Fibroblast of lung (primary cell): ENCODE results near the gene RABEPK. TPM values are rescaled to one million over a fixed set of nuclear protein-coding genes. Genes with fewer than 3 reads are reported as not detected.
"Not testable (repeated sequence)": the region's sequence is repeated elsewhere in the genome, so short reads cannot be mapped to it uniquely, and the experiment has no call there.

ENCODE experiments used
- DNase-seq, 2 donors: peaks; one replicate each; pipeline versions ENCODE4 v3.0.0 to v3.0.0-alpha.2; 2010; ENCODE audit warnings: low read depth in 2 of 2
- H2AFZ ChIP-seq: 2 replicates; pipeline ENCODE4 v1.5.1; 2012; ENCODE audit warnings: low read length, control low read depth, inconsistent platforms
- H3K27ac ChIP-seq: 2 replicates; pipeline ENCODE4 v1.5.1; 2011; ENCODE audit warnings: low read length, control low read depth; ENCODE audit not compliant: insufficient read depth
- H3K27me3 ChIP-seq: 2 replicates; pipeline ENCODE4 v1.5.1; 2011; ENCODE audit warnings: mild to moderate bottlenecking, low read length; ENCODE audit not compliant: control insufficient read depth, insufficient read depth
- H3K36me3 ChIP-seq: 2 replicates; pipeline ENCODE4 v1.5.1; 2011; ENCODE audit warnings: low read length; ENCODE audit not compliant: control insufficient read depth, insufficient read depth
- H3K4me1 ChIP-seq: 2 replicates; pipeline ENCODE4 v1.5.1; 2011; ENCODE audit warnings: low read length; ENCODE audit not compliant: control insufficient read depth, insufficient read depth; ENCODE audit errors: extremely low read depth
- H3K4me2 ChIP-seq: 2 replicates; pipeline ENCODE4 v1.5.1; 2011; ENCODE audit warnings: low read length, control low read depth; ENCODE audit not compliant: insufficient read depth; ENCODE audit errors: extremely low read depth
- H3K4me3 ChIP-seq, 4 experiments: fragments of 200-600 bp in 1 of 4; sonication (generic) in 1 of 4; replicated peaks in 1 of 4; 2 replicates each; pipeline ENCODE4 v1.5.1; 2011 to 2016; ENCODE audit warnings: low read length in 4 of 4, low read depth in 3 of 4, mild to moderate bottlenecking in 3 of 4, control low read depth in 2 of 4, inconsistent platforms in 1 of 4, mixed read lengths in 1 of 4; ENCODE audit not compliant: insufficient read depth in 1 of 4; ENCODE audit errors: control extremely low read depth in 1 of 4
- H3K79me2 ChIP-seq: 2 replicates; pipeline ENCODE4 v1.5.1; 2012; ENCODE audit warnings: mild to moderate bottlenecking, low read length, inconsistent platforms; ENCODE audit not compliant: control insufficient read depth, insufficient read depth
- H3K9ac ChIP-seq: 2 replicates; pipeline ENCODE4 v1.5.1; 2011; ENCODE audit warnings: mild to moderate bottlenecking, low read length, control low read depth; ENCODE audit not compliant: insufficient read depth
- H3K9me3 ChIP-seq: 2 replicates; pipeline ENCODE4 v1.5.1; 2012; ENCODE audit warnings: low read depth, low read length; ENCODE audit not compliant: control insufficient read depth, insufficient read depth
- H4K20me1 ChIP-seq: 2 replicates; pipeline ENCODE4 v1.5.1; 2011; ENCODE audit warnings: low read length; ENCODE audit not compliant: control insufficient read depth, insufficient read depth; ENCODE audit errors: extremely low read depth
- EZH2 ChIP-seq: IDR thresholded peaks from 2 replicates; pipeline ENCODE4 v1.5.1; 2012; ENCODE audit warnings: low read length, control low read depth, mild to moderate bottlenecking; ENCODE audit errors: missing control alignments
- polyA plus RNA-seq, 2 donors: library from polyadenylated mRNA; depleted of rRNA in 1 of 2; stranded (reverse) in 1 of 2; unstranded in 1 of 2; fragments of >200 nt; gene quantifications; 2 replicates each; pipeline ENCODE4 v1.2.1, GENCODE V29; 2011 to 2012; ENCODE audit warnings: missing spikeins in 1 of 2
- total RNA-seq: library from RNA; depleted of rRNA; stranded (reverse); fragments of >200 nt; gene quantifications from 2 replicates; pipeline ENCODE4 v1.2.1, GENCODE V29; 2014
- TF ChIP-seq, protein P1 (sequence below), 2 donors: IDR thresholded peaks in 1 of 2; conservative IDR thresholded peaks in 1 of 2; 1 replicate in 1 of 2; 2 replicates in 1 of 2; pipeline ENCODE4 v1.5.1; 2011 to 2012; ENCODE audit warnings: low read length in 2 of 2, control low read depth in 1 of 2, inconsistent platforms in 1 of 2, low read depth in 1 of 2, mild to moderate bottlenecking in 1 of 2

The RABEPK gene
- total and polyA plus RNA-seq, 2 donors (not counting 1 experiment from before 2014, with no cell fraction given) = 29.8 to 37.3 TPM

- Histone ChIP-seq H3K4me1 (peaks cover 3% of the 10 kb centered on the region), H3K79me2 (peaks cover 44% of the 10 kb centered on the region), H3K9ac (peak within 1 kb of the TSS; percentile 88), H3K9me3 (no peaks in the 10 kb centered on the region), H3K36me3 (peaks cover 2% of the 10 kb centered on the region), H3K4me2 (peak within 1 kb of the TSS; percentile 99), H4K20me1 (no peaks in the 10 kb centered on the region), H2AFZ (peak within 1 kb of the TSS; percentile 86), H3K27me3 (no peaks in the 10 kb centered on the region), H3K27ac (peak within 1 kb of the TSS; percentile 82), H3K4me3 (peak within 1 kb of the TSS; percentile 75 to 99 (median 96))
- peak; percentile 76 to 80 for DNase-seq
- no peak for TF ChIP-seq EZH2
- TF ChIP-seq, protein P1, sequence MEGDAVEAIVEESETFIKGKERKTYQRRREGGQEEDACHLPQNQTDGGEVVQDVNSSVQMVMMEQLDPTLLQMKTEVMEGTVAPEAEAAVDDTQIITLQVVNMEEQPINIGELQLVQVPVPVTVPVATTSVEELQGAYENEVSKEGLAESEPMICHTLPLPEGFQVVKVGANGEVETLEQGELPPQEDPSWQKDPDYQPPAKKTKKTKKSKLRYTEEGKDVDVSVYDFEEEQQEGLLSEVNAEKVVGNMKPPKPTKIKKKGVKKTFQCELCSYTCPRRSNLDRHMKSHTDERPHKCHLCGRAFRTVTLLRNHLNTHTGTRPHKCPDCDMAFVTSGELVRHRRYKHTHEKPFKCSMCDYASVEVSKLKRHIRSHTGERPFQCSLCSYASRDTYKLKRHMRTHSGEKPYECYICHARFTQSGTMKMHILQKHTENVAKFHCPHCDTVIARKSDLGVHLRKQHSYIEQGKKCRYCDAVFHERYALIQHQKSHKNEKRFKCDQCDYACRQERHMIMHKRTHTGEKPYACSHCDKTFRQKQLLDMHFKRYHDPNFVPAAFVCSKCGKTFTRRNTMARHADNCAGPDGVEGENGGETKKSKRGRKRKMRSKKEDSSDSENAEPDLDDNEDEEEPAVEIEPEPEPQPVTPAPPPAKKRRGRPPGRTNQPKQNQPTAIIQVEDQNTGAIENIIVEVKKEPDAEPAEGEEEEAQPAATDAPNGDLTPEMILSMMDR (conservative IDR thresholded peaks at IDR 0.05 in 1 of 2, IDR thresholded peaks at IDR 0.05 in 1 of 2; ENCODE audit: low read depth in 1 of 2, low read length in 2 of 2) = peak; percentile 6 to 36
These were observed 61.4 kb downstream of the RABEPK start, which contains the start of gene GAPVD1 for GRCh38 chr9:125261501-125262293. TSS of gene GAPVD1 (plus strand) at chr9:125261826. CDS start at chr9:125298922, 37,096 bp downstream.

GRCh38 chr9:125262294-125262991 is 62.1 kb downstream of the RABEPK start:
- Histone ChIP-seq H3K4me1 (peaks cover 3% of the 10 kb centered on the region), H3K27me3 (no peaks in the 10 kb centered on the region), H4K20me1 (no peaks in the 10 kb centered on the region), H3K27ac (peak overlapping the region; percentile 82), H3K36me3 (peaks cover 2% of the 10 kb centered on the region), H3K79me2 (peaks cover 51% of the 10 kb centered on the region), H3K4me2 (peak overlapping the region; percentile 99), H3K4me3 (peak overlapping the region; percentile 75 to 99 (median 96)), H2AFZ (peak overlapping the region; percentile 67), H3K9ac (peak overlapping the region; percentile 88), H3K9me3 (no peaks in the 10 kb centered on the region)
- DNase-seq = peak in 1 of 2 donors; percentile 25
- TF ChIP-seq EZH2 = no peak
- TF ChIP-seq, protein P1 (conservative IDR thresholded peaks at IDR 0.05 in 1 of 2, IDR thresholded peaks at IDR 0.05 in 1 of 2; ENCODE audit: low read depth in 1 of 2, low read length in 2 of 2) = no peak

DNA sequence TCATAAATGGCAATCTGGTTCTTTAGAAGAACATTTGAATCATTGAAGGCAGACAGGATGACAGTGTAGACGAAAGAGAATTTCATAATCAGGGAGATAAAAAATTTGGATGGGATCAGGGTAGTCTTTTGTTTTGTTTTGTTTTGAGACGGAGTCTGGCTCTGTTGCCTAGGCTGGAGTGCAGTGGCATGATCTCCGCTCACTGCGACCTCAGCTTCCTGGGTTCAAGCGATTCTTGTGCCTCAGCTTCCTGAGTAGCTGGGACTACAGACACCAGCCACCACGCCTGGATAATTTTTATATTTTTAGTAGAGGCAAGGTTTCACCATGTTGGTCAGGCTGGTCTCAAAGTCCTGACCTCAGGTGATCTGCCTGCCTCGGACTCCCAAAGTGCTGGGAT is 63.7 kb downstream of the RABEPK start:
- not testable (repeated sequence) for H2AFZ ChIP-seq, H3K9me3 ChIP-seq, H3K4me2 ChIP-seq, H3K27ac ChIP-seq, H3K36me3 ChIP-seq, H3K4me3 ChIP-seq, H3K9ac ChIP-seq, DNase-seq, H3K27me3 ChIP-seq, H4K20me1 ChIP-seq, H3K4me1 ChIP-seq
- peaks cover 61% of the 10 kb centered on the region for H3K79me2 ChIP-seq
